ENCODE results near the gene SLC12A7. TPM values are rescaled to one million over a fixed set of nuclear protein-coding genes. Genes with fewer than 3 reads are reported as not detected.

SLC12A7 gene
- total RNA-seq, 1 experiment from 2014 or later, result 28.1 TPM

GRCh38 chr5:1108865-1109174, 3.0 kb downstream of the SLC12A7 start (continued):
- no peak for TF ChIP-seq NR2C2 (CRISPR knock-in tag; IDR thresholded peaks at IDR 0.05)
- TF ChIP-seq, protein P1, sequence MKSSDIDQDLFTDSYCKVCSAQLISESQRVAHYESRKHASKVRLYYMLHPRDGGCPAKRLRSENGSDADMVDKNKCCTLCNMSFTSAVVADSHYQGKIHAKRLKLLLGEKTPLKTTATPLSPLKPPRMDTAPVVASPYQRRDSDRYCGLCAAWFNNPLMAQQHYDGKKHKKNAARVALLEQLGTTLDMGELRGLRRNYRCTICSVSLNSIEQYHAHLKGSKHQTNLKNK (CRISPR knock-in tag; IDR thresholded peaks at IDR 0.05), result no peak
- TF ChIP-seq TEAD1 (CRISPR knock-in tag; IDR thresholded peaks at IDR 0.05), result no peak
- TF ChIP-seq CREB1 (CRISPR knock-in tag; IDR thresholded peaks at IDR 0.05), result no peak
- TF ChIP-seq ZNF219 (CRISPR knock-in tag; IDR thresholded peaks at IDR 0.05; ENCODE audit: borderline replicate concordance), result no peak
- TF ChIP-seq, protein P2, sequence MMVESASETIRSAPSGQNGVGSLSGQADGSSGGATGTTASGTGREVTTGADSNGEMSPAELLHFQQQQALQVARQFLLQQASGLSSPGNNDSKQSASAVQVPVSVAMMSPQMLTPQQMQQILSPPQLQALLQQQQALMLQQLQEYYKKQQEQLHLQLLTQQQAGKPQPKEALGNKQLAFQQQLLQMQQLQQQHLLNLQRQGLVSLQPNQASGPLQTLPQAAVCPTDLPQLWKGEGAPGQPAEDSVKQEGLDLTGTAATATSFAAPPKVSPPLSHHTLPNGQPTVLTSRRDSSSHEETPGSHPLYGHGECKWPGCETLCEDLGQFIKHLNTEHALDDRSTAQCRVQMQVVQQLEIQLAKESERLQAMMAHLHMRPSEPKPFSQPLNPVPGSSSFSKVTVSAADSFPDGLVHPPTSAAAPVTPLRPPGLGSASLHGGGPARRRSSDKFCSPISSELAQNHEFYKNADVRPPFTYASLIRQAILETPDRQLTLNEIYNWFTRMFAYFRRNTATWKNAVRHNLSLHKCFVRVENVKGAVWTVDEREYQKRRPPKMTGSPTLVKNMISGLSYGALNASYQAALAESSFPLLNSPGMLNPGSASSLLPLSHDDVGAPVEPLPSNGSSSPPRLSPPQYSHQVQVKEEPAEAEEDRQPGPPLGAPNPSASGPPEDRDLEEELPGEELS (CRISPR knock-in tag; IDR thresholded peaks at IDR 0.05), result no peak
- TF ChIP-seq AFF4 (CRISPR knock-in tag; IDR thresholded peaks at IDR 0.05; ENCODE audit: borderline replicate concordance), result no peak
- TF ChIP-seq, protein P3, sequence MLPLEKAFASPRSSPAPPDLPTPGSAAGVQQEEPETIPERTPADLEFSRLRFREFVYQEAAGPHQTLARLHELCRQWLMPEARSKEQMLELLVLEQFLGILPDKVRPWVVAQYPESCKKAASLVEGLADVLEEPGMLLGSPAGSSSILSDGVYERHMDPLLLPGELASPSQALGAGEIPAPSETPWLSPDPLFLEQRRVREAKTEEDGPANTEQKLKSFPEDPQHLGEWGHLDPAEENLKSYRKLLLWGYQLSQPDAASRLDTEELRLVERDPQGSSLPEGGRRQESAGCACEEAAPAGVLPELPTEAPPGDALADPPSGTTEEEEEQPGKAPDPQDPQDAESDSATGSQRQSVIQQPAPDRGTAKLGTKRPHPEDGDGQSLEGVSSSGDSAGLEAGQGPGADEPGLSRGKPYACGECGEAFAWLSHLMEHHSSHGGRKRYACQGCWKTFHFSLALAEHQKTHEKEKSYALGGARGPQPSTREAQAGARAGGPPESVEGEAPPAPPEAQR (CRISPR knock-in tag; IDR thresholded peaks at IDR 0.05), result no peak

- ChIA-PET CTCF (interaction anchor here (1.2 to 3.3 kb wide), 2 partner anchors 33 to 97 kb away, joined by 6 to 10 read pairs; no protein-coding TSS in a partner anchor), POLR2A (no interaction called here)
- H3K27me3 Mint-ChIP-seq (ENCODE audit: low read depth), result no peaks in the 10 kb centered on the region
- H3K27ac Mint-ChIP-seq, result peak overlapping the region; percentile 74; the same call in 1 of the 2 replicates
- no peaks in the 10 kb centered on the region for H3K9me3 Mint-ChIP-seq
- no peak for DNase-seq (ENCODE audit: low spot score)
- H3K36me3 Mint-ChIP-seq, result no peaks in the 10 kb centered on the region
- H3K4me3 Mint-ChIP-seq, result no peak overlapping the region
- H3K4me1 Mint-ChIP-seq, result peaks cover 44% of the 10 kb centered on the region
- ATAC-seq, result no peak
- TF ChIP-seq TP53 (CRISPR knock-in tag; IDR thresholded peaks at IDR 0.05) (no peak), ATF1 (CRISPR knock-in tag; IDR thresholded peaks at IDR 0.05) (no peak), NR2C2 (CRISPR knock-in tag; IDR thresholded peaks at IDR 0.05) (no peak), ARID4B (CRISPR knock-in tag; IDR thresholded peaks at IDR 0.05; ENCODE audit: borderline replicate concordance) (no peak), IRF2 (CRISPR knock-in tag; IDR thresholded peaks at IDR 0.05; ENCODE audit: borderline replicate concordance, low read depth) (no peak), JUN (CRISPR knock-in tag; IDR thresholded peaks at IDR 0.05) (no peak), SOX15 (CRISPR knock-in tag; IDR thresholded peaks at IDR 0.05) (no peak), IRF1 (CRISPR knock-in tag; IDR thresholded peaks at IDR 0.05) (no peak)
- TF ChIP-seq, protein P4, sequence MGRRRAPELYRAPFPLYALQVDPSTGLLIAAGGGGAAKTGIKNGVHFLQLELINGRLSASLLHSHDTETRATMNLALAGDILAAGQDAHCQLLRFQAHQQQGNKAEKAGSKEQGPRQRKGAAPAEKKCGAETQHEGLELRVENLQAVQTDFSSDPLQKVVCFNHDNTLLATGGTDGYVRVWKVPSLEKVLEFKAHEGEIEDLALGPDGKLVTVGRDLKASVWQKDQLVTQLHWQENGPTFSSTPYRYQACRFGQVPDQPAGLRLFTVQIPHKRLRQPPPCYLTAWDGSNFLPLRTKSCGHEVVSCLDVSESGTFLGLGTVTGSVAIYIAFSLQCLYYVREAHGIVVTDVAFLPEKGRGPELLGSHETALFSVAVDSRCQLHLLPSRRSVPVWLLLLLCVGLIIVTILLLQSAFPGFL (CRISPR knock-in tag; IDR thresholded peaks at IDR 0.05; ENCODE audit: borderline replicate concordance), result no peak
- TF ChIP-seq, protein P5, sequence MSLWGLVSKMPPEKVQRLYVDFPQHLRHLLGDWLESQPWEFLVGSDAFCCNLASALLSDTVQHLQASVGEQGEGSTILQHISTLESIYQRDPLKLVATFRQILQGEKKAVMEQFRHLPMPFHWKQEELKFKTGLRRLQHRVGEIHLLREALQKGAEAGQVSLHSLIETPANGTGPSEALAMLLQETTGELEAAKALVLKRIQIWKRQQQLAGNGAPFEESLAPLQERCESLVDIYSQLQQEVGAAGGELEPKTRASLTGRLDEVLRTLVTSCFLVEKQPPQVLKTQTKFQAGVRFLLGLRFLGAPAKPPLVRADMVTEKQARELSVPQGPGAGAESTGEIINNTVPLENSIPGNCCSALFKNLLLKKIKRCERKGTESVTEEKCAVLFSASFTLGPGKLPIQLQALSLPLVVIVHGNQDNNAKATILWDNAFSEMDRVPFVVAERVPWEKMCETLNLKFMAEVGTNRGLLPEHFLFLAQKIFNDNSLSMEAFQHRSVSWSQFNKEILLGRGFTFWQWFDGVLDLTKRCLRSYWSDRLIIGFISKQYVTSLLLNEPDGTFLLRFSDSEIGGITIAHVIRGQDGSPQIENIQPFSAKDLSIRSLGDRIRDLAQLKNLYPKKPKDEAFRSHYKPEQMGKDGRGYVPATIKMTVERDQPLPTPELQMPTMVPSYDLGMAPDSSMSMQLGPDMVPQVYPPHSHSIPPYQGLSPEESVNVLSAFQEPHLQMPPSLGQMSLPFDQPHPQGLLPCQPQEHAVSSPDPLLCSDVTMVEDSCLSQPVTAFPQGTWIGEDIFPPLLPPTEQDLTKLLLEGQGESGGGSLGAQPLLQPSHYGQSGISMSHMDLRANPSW (CRISPR knock-in tag; conservative IDR thresholded peaks at IDR 0.05; ENCODE audit: low read depth), result no peak
Measured at GRCh38 chr5:1108023-1108864, 3.6 kb downstream of the SLC12A7 start.
